DOHH2 (cell line): Measurements from ENCODE around the gene ARHGEF12.

ENCODE experiments used
- EZH2phosphoT487 ChIP-seq: fragments of 200-600 bp; sonication (generic); IDR thresholded peaks from 2 replicates; pipeline ENCODE4 v1.6.1; 2017; ENCODE audit warnings: borderline replicate concordance, mild to moderate bottlenecking, antibody characterized with exemption, low read length, moderate library complexity, mixed read lengths
- TF ChIP-seq, protein P1 (sequence below): fragments of 200-600 bp; sonication (generic); IDR thresholded peaks from one replicate; pipeline ENCODE4 v1.5.1; 2014; ENCODE audit warnings: antibody characterized with exemption, mild to moderate bottlenecking, low read depth, low read length; ENCODE audit not compliant: poor library complexity, severe bottlenecking

DNA sequence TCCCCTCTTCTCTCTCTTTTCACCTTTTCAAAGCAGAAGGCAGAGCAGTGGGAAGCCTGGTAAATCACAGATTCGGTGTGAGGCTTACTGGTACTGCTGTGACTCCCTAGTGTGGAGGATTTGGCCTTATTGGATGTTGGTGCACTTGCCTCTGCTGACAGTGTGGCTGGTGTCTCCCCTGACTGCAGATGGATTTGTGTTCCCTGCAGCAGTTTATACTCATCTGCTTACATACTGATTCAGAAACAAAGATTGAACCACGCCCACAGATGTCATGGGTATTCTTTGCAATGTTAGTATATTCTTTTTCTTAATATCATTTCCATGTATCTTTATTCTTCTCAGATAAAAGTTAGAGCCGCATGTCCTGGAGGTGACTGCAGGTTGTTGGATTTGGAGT lies 148.5 kb downstream of the ARHGEF12 start:
- TF ChIP-seq, protein P1, sequence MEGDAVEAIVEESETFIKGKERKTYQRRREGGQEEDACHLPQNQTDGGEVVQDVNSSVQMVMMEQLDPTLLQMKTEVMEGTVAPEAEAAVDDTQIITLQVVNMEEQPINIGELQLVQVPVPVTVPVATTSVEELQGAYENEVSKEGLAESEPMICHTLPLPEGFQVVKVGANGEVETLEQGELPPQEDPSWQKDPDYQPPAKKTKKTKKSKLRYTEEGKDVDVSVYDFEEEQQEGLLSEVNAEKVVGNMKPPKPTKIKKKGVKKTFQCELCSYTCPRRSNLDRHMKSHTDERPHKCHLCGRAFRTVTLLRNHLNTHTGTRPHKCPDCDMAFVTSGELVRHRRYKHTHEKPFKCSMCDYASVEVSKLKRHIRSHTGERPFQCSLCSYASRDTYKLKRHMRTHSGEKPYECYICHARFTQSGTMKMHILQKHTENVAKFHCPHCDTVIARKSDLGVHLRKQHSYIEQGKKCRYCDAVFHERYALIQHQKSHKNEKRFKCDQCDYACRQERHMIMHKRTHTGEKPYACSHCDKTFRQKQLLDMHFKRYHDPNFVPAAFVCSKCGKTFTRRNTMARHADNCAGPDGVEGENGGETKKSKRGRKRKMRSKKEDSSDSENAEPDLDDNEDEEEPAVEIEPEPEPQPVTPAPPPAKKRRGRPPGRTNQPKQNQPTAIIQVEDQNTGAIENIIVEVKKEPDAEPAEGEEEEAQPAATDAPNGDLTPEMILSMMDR = no peak
- no peak for TF ChIP-seq EZH2phosphoT487
